NCI-H82 treated with DMSO at 0.1 percent for 48 hours (cell line): ENCODE results near the gene HORMAD2.

Experiments used
- DNase-seq: peaks from one replicate; lab custom pipeline; 2025; ENCODE audit not compliant: unreplicated experiment; lab: John Stamatoyannopoulos, UW

HORMAD2 gene

GRCh38 chr22:30224161-30224857 lies 144.0 kb downstream of the HORMAD2 start:
- no peak for DNase-seq

GRCh38 chr22:30225220-30225927 lies 145.1 kb downstream of the HORMAD2 start:
- DNase-seq = no peak

GRCh38 chr22:30226192-30226832 lies 146.0 kb downstream of the HORMAD2 start:
- no peak for DNase-seq
